GM18508 (cell line): ENCODE measurements around the gene CASP9.
"Not testable (repeated sequence)": the region's sequence is repeated elsewhere in the genome, so short reads cannot be mapped to it uniquely, and the experiment has no call there.

Experiments used
- ATAC-seq: cut with Tn5 transposase; IDR thresholded peaks from one replicate; pipeline ENCODE4 v1.9.1; 2021; ENCODE audit warnings: moderate number of reproducible peaks; ENCODE audit not compliant: insufficient read depth, unreplicated experiment

CASP9 gene

GRCh38 chr1:15475752-15476314 is 48.2 kb downstream of the CASP9 start, which contains the start of gene CELA2B:
TSS of gene CELA2B (plus strand) at chr1:15476104. CDS start at chr1:15476126, 22 bp downstream.
- no peak for ATAC-seq

- ATAC-seq: no peak
These were observed 51.4 kb downstream of the CASP9 start for GRCh38 chr1:15472587-15472986.

GRCh38 chr1:15471723-15472122 is 52.3 kb downstream of the CASP9 start:
- ATAC-seq: not testable (repeated sequence)

- ATAC-seq: not testable (repeated sequence)
These were observed 52.9 kb downstream of the CASP9 start for GRCh38 chr1:15471067-15471466.

GRCh38 chr1:15469821-15470448 is 54.1 kb downstream of the CASP9 start:
- not testable (repeated sequence) for ATAC-seq

GRCh38 chr1:15469361-15469760 is 54.7 kb downstream of the CASP9 start:
- ATAC-seq: no peak

GRCh38 chr1:15468145-15468544 is 55.9 kb downstream of the CASP9 start:
- no peak for ATAC-seq

GRCh38 chr1:15466955-15467625 is 56.9 kb downstream of the CASP9 start:
- not testable (repeated sequence) for ATAC-seq

- ATAC-seq: no peak
These were observed 58.3 kb downstream of the CASP9 start for GRCh38 chr1:15465674-15466073.

GRCh38 chr1:15463926-15464322 is 60.1 kb downstream of the CASP9 start:
- not testable (repeated sequence) for ATAC-seq

GRCh38 chr1:15463064-15463800 is 60.8 kb downstream of the CASP9 start:
- ATAC-seq: not testable (repeated sequence)

GRCh38 chr1:15460708-15461095 is 63.3 kb downstream of the CASP9 start:
- ATAC-seq: no peak

GRCh38 chr1:15459771-15460707 is 64.0 kb downstream of the CASP9 start:
- no peak for ATAC-seq

GRCh38 chr1:15458388-15458787 is 65.6 kb downstream of the CASP9 start:
- not testable (repeated sequence) for ATAC-seq

- ATAC-seq: no peak
These were observed 66.4 kb downstream of the CASP9 start for GRCh38 chr1:15457585-15457984.

GRCh38 chr1:15456313-15456954 is 67.6 kb downstream of the CASP9 start, which contains the start of gene CELA2A:
TSS of gene CELA2A (plus strand) at chr1:15456732. CDS start at chr1:15456754, 22 bp downstream.
- no peak for ATAC-seq

- ATAC-seq: no peak
These were observed 68.5 kb downstream of the CASP9 start for GRCh38 chr1:15455522-15455921.

- ATAC-seq: no peak
These were observed 69.8 kb downstream of the CASP9 start for GRCh38 chr1:15454256-15454655.

- no peak for ATAC-seq
These were observed 70.3 kb downstream of the CASP9 start for GRCh38 chr1:15453734-15454133.
